PC-9 (cell line): ENCODE results near the gene UBTD2.

ENCODE experiments used
- CTCF ChIP-seq: fragments of 200-600 bp; sonication (generic); conservative IDR thresholded peaks from 2 replicates; pipeline ENCODE4 v1.6.1; 2017; ENCODE audit warnings: mixed run types, antibody characterized with exemption, mild to moderate bottlenecking, moderate library complexity
- EZH2 ChIP-seq: fragments of 200-600 bp; sonication (generic); IDR thresholded peaks from 2 replicates; pipeline ENCODE4 v1.8.0; 2017; ENCODE audit warnings: antibody characterized with exemption, low read depth

- no peak for TF ChIP-seq CTCF
- no peak for TF ChIP-seq EZH2
Observed at GRCh38 chr5:172170251-172170701, 113.3 kb downstream of the UBTD2 start.
